Neural crest cell (in vitro differentiated cells): ENCODE measurements around the gene APBA2. TPM values are rescaled to one million over a fixed set of nuclear protein-coding genes. Genes with fewer than 3 reads are reported as not detected.

ENCODE experiments used
- DNase-seq: peaks from one replicate; pipeline ENCODE4 v3.0.0; 2021; ENCODE audit warnings: low read depth, mixed read lengths, low spot score
- H3K27ac Mint-ChIP-seq: one replicate; pipeline ENCODE4 v1.8.0; 2021; ENCODE audit warnings: mild to moderate bottlenecking, mixed read lengths; ENCODE audit not compliant: unreplicated experiment
- H3K27me3 Mint-ChIP-seq: 2 replicates; pipeline ENCODE4 v1.8.0; 2021; ENCODE audit warnings: low read depth, mild to moderate bottlenecking, mixed read lengths
- H3K36me3 Mint-ChIP-seq: 2 replicates; pipeline ENCODE4 v1.8.0; 2021; ENCODE audit warnings: low read depth, mild to moderate bottlenecking, mixed read lengths
- H3K4me1 Mint-ChIP-seq: 2 replicates; pipeline ENCODE4 v1.8.0; 2021; ENCODE audit warnings: mixed read lengths
- H3K4me3 Mint-ChIP-seq: one replicate; pipeline ENCODE4 v1.8.0; 2021; ENCODE audit warnings: mild to moderate bottlenecking, mixed read lengths
- H3K9me3 Mint-ChIP-seq: 2 replicates; pipeline ENCODE4 v1.8.0; 2021; ENCODE audit warnings: mixed read lengths
- total RNA-seq: library from RNA; stranded (reverse); gene quantifications from 2 replicates; pipeline ENCODE4 v1.2.1, GENCODE V29; 2021
- TF ChIP-seq, protein P1 (sequence below): fragments of 200-600 bp; sonication (generic); conservative IDR thresholded peaks from 2 replicates; pipeline ENCODE4 v1.5.0; 2021; ENCODE audit warnings: antibody characterized with exemption, mild to moderate bottlenecking

The APBA2 gene
- total RNA-seq, 1 donor from 2014 or later: 79.9 TPM

GRCh38 chr15:28890711-28891495 lies 5.1 kb downstream of the APBA2 start:
- Mint-ChIP-seq H3K4me3 (peak overlapping the region; percentile 73), H3K27ac (no peak overlapping the region), H3K36me3 (peaks cover 6% of the 10 kb centered on the region), H3K27me3 (no peaks in the 10 kb centered on the region), H3K9me3 (no peaks in the 10 kb centered on the region), H3K4me1 (peaks cover 45% of the 10 kb centered on the region)
- TF ChIP-seq, protein P1, sequence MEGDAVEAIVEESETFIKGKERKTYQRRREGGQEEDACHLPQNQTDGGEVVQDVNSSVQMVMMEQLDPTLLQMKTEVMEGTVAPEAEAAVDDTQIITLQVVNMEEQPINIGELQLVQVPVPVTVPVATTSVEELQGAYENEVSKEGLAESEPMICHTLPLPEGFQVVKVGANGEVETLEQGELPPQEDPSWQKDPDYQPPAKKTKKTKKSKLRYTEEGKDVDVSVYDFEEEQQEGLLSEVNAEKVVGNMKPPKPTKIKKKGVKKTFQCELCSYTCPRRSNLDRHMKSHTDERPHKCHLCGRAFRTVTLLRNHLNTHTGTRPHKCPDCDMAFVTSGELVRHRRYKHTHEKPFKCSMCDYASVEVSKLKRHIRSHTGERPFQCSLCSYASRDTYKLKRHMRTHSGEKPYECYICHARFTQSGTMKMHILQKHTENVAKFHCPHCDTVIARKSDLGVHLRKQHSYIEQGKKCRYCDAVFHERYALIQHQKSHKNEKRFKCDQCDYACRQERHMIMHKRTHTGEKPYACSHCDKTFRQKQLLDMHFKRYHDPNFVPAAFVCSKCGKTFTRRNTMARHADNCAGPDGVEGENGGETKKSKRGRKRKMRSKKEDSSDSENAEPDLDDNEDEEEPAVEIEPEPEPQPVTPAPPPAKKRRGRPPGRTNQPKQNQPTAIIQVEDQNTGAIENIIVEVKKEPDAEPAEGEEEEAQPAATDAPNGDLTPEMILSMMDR: no peak
- DNase-seq: no peak

DNA sequence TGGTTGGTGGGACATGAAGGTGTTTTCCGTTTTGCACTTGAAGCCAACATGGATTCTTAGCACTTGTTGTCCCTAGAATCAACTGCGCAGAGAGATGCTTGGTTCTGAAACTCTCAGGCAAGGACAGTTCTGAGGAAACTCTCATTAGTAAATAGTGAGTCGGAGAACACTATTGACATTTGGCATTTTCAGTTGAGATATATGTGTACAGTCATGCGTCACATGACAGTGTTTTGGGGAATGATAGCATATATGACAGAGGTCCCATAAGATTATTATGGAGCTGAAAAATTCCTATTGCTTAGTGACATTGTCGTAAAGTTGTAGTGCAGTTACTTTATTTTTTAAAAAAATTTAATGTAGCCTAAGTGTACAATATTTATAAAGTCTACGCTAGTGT lies 5.8 kb downstream of the APBA2 start:
- peaks cover 8% of the 10 kb centered on the region for H3K36me3 Mint-ChIP-seq
- peak overlapping the region; percentile 5 for H3K4me3 Mint-ChIP-seq
- H3K9me3 Mint-ChIP-seq: no peaks in the 10 kb centered on the region
- no peak for DNase-seq
- TF ChIP-seq, protein P1: no peak
- H3K27ac Mint-ChIP-seq: no peak overlapping the region
- H3K4me1 Mint-ChIP-seq: peaks cover 45% of the 10 kb centered on the region
- no peaks in the 10 kb centered on the region for H3K27me3 Mint-ChIP-seq

DNA sequence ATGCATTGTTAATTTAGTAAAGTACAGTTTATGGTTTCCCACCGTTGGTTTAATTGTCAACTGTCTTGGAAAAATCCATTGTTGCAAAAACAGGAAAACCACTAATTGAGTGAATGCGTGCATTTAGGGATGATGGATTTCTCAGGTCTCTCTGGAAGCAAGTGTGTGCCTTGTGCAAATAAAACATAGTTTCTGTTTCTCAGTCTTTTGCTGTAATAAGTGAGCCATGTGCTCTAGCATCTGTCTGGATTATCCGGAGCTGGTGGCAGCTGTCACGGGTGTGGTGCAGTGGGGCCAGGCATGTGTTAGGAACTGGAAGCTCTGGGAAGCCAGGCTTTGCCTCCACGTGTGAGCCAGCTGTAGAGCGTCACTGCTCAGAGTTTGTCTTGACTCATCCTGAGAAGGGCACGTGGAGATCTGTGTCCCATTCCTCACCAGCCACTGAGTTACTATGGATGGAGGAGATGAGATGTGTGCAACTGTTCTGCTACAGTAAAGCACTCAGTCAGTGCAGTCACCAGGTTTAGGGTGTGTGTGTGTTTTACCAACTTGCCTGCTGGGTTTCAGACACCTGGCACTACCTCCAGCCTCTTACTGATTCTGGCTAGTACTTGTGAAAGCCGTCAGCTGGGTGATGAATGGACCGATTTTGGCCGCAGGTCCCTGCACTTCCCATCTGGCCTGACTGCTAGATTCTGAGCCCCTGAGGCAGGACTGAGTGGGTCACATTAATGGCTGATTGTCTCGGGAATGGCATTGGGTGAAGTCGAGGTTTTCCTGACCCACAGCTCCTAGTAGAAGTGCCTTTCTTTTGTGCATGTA lies 7.2 kb downstream of the APBA2 start:
- Mint-ChIP-seq H3K27ac (peak overlapping the region; percentile 86), H3K4me1 (peaks cover 38% of the 10 kb centered on the region), H3K4me3 (no peak overlapping the region), H3K9me3 (no peaks in the 10 kb centered on the region), H3K27me3 (no peaks in the 10 kb centered on the region), H3K36me3 (peaks cover 17% of the 10 kb centered on the region)
- DNase-seq: no peak
- TF ChIP-seq, protein P1: no peak

DNA sequence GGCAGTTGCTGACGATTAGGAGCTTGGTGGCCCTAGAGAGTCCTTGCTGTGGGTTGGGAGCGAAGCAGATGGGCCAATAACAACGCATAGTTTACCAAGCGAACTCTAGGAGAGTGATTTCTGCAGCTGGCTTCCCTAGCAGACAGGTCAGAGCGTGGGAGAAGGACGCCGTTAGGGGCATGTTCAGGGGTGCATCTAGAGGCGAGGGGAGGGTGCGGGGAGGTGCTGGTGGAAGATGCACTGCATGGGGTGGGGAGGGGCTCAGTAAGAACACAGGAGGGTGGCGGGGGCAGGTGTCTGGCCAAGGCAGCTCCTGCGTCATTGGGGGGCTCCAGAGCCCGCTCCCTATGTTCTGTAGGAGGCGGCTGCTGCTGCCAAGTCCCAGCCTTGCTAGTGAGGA lies 8.9 kb downstream of the APBA2 start:
- DNase-seq: no peak
- H3K27me3 Mint-ChIP-seq: no peaks in the 10 kb centered on the region
- no peaks in the 10 kb centered on the region for H3K9me3 Mint-ChIP-seq
- H3K4me1 Mint-ChIP-seq: peaks cover 42% of the 10 kb centered on the region
- TF ChIP-seq, protein P1: no peak
- H3K4me3 Mint-ChIP-seq: no peak overlapping the region
- peaks cover 21% of the 10 kb centered on the region for H3K36me3 Mint-ChIP-seq
- H3K27ac Mint-ChIP-seq: peak overlapping the region; percentile 73

DNA sequence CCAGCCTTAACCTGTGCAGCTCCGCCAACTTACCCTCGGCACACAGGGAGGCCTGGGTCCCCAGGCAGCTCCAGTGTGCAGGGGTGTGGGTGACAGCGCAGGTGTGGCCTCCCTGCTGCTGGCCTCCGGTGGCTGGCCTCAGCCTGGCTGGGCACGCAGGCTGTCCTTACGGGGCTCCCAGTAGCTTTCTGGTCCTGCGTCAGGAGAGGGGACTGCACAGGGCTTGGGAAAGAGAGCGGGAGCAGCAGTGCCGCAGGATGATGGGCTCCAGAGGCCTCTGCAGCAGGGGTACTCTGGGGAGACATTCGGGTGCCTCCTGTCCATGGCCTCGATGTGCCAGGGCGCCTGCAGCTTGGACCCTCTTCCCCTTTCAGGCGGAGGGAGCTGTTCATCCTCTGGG lies 9.4 kb downstream of the APBA2 start:
- DNase-seq: no peak
- Mint-ChIP-seq H3K36me3 (peaks cover 21% of the 10 kb centered on the region), H3K27me3 (no peaks in the 10 kb centered on the region), H3K27ac (no peak overlapping the region), H3K9me3 (no peaks in the 10 kb centered on the region), H3K4me3 (no peak overlapping the region), H3K4me1 (peaks cover 39% of the 10 kb centered on the region)
- TF ChIP-seq, protein P1: no peak
